Endodermal cell (in vitro differentiated cells): ENCODE data around the gene EVA1C. TPM values are rescaled to one million over a fixed set of nuclear protein-coding genes. Genes with fewer than 3 reads are reported as not detected.
"Not testable (repeated sequence)": the region's sequence is repeated elsewhere in the genome, so short reads cannot be mapped to it uniquely, and the experiment has no call there.

Source experiments
- DNase-seq: peaks from one replicate; pipeline ENCODE4 v3.0.0-alpha.2; 2017
- H3K27ac ChIP-seq: 2 replicates; pipeline ENCODE4 v1.5.1; 2013; ENCODE audit warnings: mild to moderate bottlenecking, low read depth, low read length, moderate library complexity
- H3K27me3 ChIP-seq: 2 replicates; pipeline ENCODE4 v1.6.1; 2013; ENCODE audit warnings: mild to moderate bottlenecking, low read length, moderate library complexity; ENCODE audit not compliant: insufficient read depth, control insufficient read depth, poor library complexity, severe bottlenecking
- H3K36me3 ChIP-seq: 2 replicates; pipeline ENCODE4 v1.7.0; 2013; ENCODE audit warnings: mild to moderate bottlenecking, low read length, moderate library complexity; ENCODE audit not compliant: control insufficient read depth, insufficient read depth
- H3K4me1 ChIP-seq: one replicate; pipeline ENCODE4 v1.7.0; 2013; ENCODE audit warnings: low read length; ENCODE audit not compliant: control insufficient read depth, insufficient read depth
- H3K4me3 ChIP-seq: 2 replicates; pipeline ENCODE4 v1.5.1; 2013; ENCODE audit warnings: mild to moderate bottlenecking, low read length, moderate library complexity
- H3K9ac ChIP-seq: 2 replicates; pipeline ENCODE4 v1.6.1; 2013; ENCODE audit warnings: mild to moderate bottlenecking, low read length, moderate library complexity; ENCODE audit not compliant: poor library complexity, severe bottlenecking; ENCODE audit errors: extremely low read depth
- H3K9me3 ChIP-seq: 2 replicates; pipeline ENCODE4 v1.6.1; 2013; ENCODE audit warnings: mild to moderate bottlenecking, low read length, moderate library complexity; ENCODE audit not compliant: control insufficient read depth
- H3K27ac Mint-ChIP-seq: 2 replicates; pipeline ENCODE4 v1.8.0; 2020; ENCODE audit warnings: mixed read lengths
- H3K27me3 Mint-ChIP-seq: 2 replicates; pipeline ENCODE4 v1.8.0; 2021; ENCODE audit warnings: mild to moderate bottlenecking, mixed read lengths; ENCODE audit not compliant: insufficient read depth
- H3K36me3 Mint-ChIP-seq: 2 replicates; pipeline ENCODE4 v1.8.0; 2020; ENCODE audit warnings: low read depth, mixed read lengths
- H3K4me1 Mint-ChIP-seq: 2 replicates; pipeline ENCODE4 v1.8.0; 2020; ENCODE audit warnings: mixed read lengths
- H3K4me3 Mint-ChIP-seq: 2 replicates; pipeline ENCODE4 v1.8.0; 2020; ENCODE audit warnings: mild to moderate bottlenecking, moderate library complexity, mixed read lengths
- H3K9me3 Mint-ChIP-seq: 2 replicates; pipeline ENCODE4 v1.8.0; 2020; ENCODE audit warnings: mild to moderate bottlenecking, mixed read lengths
- WGBS, 2 experiments: methylation state at CpG; one replicate each; pipeline versions ENCODE4 v1.1.5 to v1.1.7; 2013; ENCODE audit warnings: missing lambda C conversion rate in 2 of 2, mixed read lengths in 1 of 2; ENCODE audit not compliant: insufficient coverage in 1 of 2, insufficient read length in 1 of 2; 5-methylcytosine and 5-hydroxymethylcytosine counted together
- total RNA-seq, 2 donors: library from RNA; stranded (reverse); fragmentation: NEBNext Ultra II Directional in 1 of 2; extraction: Animal tissue kit (Norgen Biotek cat#: 25700) in 1 of 2; gene quantifications; 2 replicates in 1 of 2; 3 replicates in 1 of 2; pipeline ENCODE4 v1.2.1, GENCODE V29; 2021
- TF ChIP-seq, protein P1 (sequence below): fragments of 200-600 bp; sonication (generic); conservative IDR thresholded peaks from 2 replicates; pipeline ENCODE4 v1.5.0; 2021; ENCODE audit warnings: antibody characterized with exemption, mild to moderate bottlenecking

Gene EVA1C
- total RNA-seq, 2 donors from 2014 or later: 0.68 TPM; not detected in 1

DNA sequence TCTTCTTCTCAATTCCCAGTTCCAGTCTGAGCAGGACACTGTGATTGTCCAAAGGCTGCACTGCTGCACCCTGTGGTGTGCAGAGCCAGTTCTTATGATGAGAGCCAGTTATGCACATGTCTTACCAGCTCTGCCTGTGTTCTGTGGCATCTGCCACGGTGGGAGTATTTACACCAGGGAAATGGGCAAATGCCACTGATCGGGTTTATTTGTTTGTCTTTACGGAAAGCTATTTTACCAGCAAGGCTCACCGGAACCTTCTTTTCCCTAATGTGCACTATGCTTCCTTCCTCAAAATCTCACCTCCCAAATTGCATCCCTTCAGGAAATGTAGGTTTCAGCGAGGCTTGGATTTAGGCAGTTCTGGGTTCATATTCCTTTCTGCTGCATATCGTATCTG, 49.0 kb downstream of the EVA1C start:
- TF ChIP-seq, protein P1, sequence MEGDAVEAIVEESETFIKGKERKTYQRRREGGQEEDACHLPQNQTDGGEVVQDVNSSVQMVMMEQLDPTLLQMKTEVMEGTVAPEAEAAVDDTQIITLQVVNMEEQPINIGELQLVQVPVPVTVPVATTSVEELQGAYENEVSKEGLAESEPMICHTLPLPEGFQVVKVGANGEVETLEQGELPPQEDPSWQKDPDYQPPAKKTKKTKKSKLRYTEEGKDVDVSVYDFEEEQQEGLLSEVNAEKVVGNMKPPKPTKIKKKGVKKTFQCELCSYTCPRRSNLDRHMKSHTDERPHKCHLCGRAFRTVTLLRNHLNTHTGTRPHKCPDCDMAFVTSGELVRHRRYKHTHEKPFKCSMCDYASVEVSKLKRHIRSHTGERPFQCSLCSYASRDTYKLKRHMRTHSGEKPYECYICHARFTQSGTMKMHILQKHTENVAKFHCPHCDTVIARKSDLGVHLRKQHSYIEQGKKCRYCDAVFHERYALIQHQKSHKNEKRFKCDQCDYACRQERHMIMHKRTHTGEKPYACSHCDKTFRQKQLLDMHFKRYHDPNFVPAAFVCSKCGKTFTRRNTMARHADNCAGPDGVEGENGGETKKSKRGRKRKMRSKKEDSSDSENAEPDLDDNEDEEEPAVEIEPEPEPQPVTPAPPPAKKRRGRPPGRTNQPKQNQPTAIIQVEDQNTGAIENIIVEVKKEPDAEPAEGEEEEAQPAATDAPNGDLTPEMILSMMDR: no peak
- H3K27ac ChIP-seq: no peak overlapping the region

DNA sequence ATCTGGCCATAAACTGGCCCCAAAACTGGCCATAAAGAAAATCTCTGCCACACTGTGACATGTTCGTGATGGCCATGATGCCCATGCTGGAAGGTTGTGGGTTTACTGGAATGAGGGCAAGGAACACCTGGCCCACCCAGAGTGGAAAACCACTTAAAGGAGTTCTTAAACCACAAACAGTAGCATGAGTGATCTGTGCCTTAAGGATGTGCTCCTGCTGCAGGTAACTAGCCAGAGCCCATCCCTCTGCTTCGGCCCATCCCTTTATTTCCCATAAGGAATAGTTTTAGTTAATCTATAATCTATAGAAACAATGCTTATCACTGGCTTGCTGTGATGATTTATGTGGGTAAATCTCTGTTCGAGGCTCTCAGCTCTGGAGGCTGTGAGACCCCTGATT, 50.1 kb downstream of the EVA1C start:
- not testable (repeated sequence) for H3K27ac ChIP-seq, DNase-seq, H3K9me3 ChIP-seq, H3K9ac ChIP-seq, H3K27me3 ChIP-seq, H3K4me1 Mint-ChIP-seq, H3K27me3 Mint-ChIP-seq, H3K27ac Mint-ChIP-seq, H3K4me1 ChIP-seq, H3K36me3 ChIP-seq, H3K4me3 Mint-ChIP-seq, H3K36me3 Mint-ChIP-seq, H3K4me3 ChIP-seq
- WGBS, 2 experiments: 88% methylated on average over 1 of the region's 3 CpGs; no CpG with 5 or more reads in 1 of the 2 experiments
- peaks cover 18% of the 10 kb centered on the region for H3K9me3 Mint-ChIP-seq

More for the DNA sequence above, 49.0 kb downstream of the EVA1C start:
- H3K4me3 Mint-ChIP-seq: no peak overlapping the region
- peaks cover 7% of the 10 kb centered on the region for H3K9me3 ChIP-seq
- peaks cover 18% of the 10 kb centered on the region for H3K9me3 Mint-ChIP-seq
- 94 to 96% methylated on average over 6 of the region's 6 CpGs for WGBS, 2 experiments
- no peaks in the 10 kb centered on the region for H3K27me3 ChIP-seq
- no peaks in the 10 kb centered on the region for H3K36me3 ChIP-seq
- H3K4me3 ChIP-seq: no peak overlapping the region
- no peak overlapping the region for H3K27ac Mint-ChIP-seq
- no peaks in the 10 kb centered on the region for H3K36me3 Mint-ChIP-seq
- H3K27me3 Mint-ChIP-seq: no peaks in the 10 kb centered on the region
- DNase-seq: no peak
- no peaks in the 10 kb centered on the region for H3K4me1 Mint-ChIP-seq
- H3K9ac ChIP-seq: no peak overlapping the region
- no peaks in the 10 kb centered on the region for H3K4me1 ChIP-seq

DNA sequence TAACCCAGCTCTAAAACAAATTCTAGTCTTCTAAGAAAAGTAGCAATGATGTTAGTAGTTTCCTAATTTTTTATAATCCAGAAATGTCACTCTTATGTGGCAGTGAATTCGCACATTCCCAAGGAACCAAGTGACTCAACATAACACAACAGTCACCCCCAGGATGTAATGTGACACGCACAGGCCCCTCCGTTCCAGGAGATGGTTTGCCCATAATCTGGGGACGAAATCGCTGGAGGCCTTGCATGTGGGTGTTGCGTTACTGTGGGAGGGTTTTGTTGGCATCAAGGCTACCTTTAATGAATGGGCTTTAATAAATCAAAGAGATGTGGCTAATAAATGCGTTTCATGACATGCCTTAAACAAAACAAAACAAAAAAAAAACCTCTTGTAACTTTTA, 50.9 kb downstream of the EVA1C start:
- DNase-seq: no peak
- H3K9me3 Mint-ChIP-seq: peaks cover 18% of the 10 kb centered on the region
- TF ChIP-seq, protein P1: no peak
- 80 to 90% methylated on average over 1 to 7 of the region's 7 CpGs for WGBS, 2 experiments
- no peaks in the 10 kb centered on the region for H3K4me1 ChIP-seq
- H3K4me1 Mint-ChIP-seq: peaks cover 4% of the 10 kb centered on the region
- H3K27me3 ChIP-seq: no peaks in the 10 kb centered on the region
- no peaks in the 10 kb centered on the region for H3K36me3 ChIP-seq
- no peaks in the 10 kb centered on the region for H3K36me3 Mint-ChIP-seq
- no peak overlapping the region for H3K4me3 Mint-ChIP-seq
- no peak overlapping the region for H3K27ac ChIP-seq
- peaks cover 7% of the 10 kb centered on the region for H3K9me3 ChIP-seq
- H3K27me3 Mint-ChIP-seq: peaks cover 2% of the 10 kb centered on the region
- H3K9ac ChIP-seq: no peak overlapping the region
- H3K4me3 ChIP-seq: no peak overlapping the region
- no peak overlapping the region for H3K27ac Mint-ChIP-seq

DNA sequence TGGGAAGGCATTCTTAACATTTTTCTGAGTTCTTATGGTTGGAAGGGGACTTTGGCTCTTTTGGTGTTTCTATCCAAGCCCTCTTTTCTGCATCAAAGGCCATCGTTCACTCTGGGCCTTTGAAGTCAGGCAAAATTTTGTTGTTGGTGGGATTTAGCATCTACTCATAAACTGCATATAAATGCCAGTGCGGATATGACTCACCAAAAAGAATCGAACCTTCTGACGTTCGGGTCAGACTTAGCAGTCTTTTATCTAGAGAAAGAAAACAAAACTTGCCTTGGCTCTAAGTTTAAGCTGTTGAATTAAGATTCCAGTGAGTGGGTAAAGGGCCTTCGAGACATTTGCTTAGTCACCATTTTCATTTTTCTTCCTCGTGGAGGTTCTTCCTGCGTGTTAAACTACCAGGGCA, 51.4 kb downstream of the EVA1C start:
- no peak for DNase-seq
- H3K4me3 Mint-ChIP-seq: no peak overlapping the region

More for the DNA sequence above, 51.4 kb downstream of the EVA1C start:
- peaks cover 2% of the 10 kb centered on the region for H3K27me3 Mint-ChIP-seq
- TF ChIP-seq, protein P1: no peak
- H3K36me3 Mint-ChIP-seq: no peaks in the 10 kb centered on the region
- H3K36me3 ChIP-seq: no peaks in the 10 kb centered on the region
- no peak overlapping the region for H3K4me3 ChIP-seq
- H3K27me3 ChIP-seq: no peaks in the 10 kb centered on the region
- no peak overlapping the region for H3K9ac ChIP-seq
- H3K27ac ChIP-seq: no peak overlapping the region
- H3K27ac Mint-ChIP-seq: no peak overlapping the region
- 91 to 97% methylated on average over 7 to 8 of the region's 8 CpGs for WGBS, 2 experiments
- H3K9me3 ChIP-seq: peaks cover 7% of the 10 kb centered on the region
- H3K4me1 Mint-ChIP-seq: peaks cover 4% of the 10 kb centered on the region
- H3K4me1 ChIP-seq: no peaks in the 10 kb centered on the region
- H3K9me3 Mint-ChIP-seq: peaks cover 18% of the 10 kb centered on the region
